Common myeloid progenitor, CD34-positive (primary cell): ENCODE results near the gene CDH13.

ENCODE experiments used
- CTCF ChIA-PET: fragments of 350-600 bp; sonication (Branson Sonifier 250); formaldehyde crosslinking; loops from one replicate; lab custom pipeline; 2021; ENCODE audit warnings: antibody characterized with exemption; lab: Charles Lee
- POLR2A ChIA-PET: fragments of 350-600 bp; sonication (Branson Sonifier 250); formaldehyde crosslinking; loops from one replicate; lab custom pipeline; 2021; ENCODE audit warnings: antibody characterized with exemption; lab: Charles Lee
- DNase-seq, 3 donors: peaks; one replicate each; pipeline versions ENCODE4 v3.0.0 to v3.0.0-alpha.2; 2013
- H3K27ac ChIP-seq, 2 experiments: 1 replicate in 1 of 2; 2 replicates in 1 of 2; pipeline ENCODE4 v1.7.0; 2013; ENCODE audit warnings: inconsistent platforms in 2 of 2, low read length in 2 of 2, mild to moderate bottlenecking in 2 of 2, low read depth in 1 of 2, moderate library complexity in 1 of 2; ENCODE audit not compliant: severe bottlenecking in 2 of 2, insufficient read depth in 1 of 2, poor library complexity in 1 of 2
- H3K27me3 ChIP-seq, 5 experiments: replicated peaks in 2 of 5; 1 replicate in 3 of 5; 2 replicates in 2 of 5; pipeline versions ENCODE4 v1.6.1 to v1.7.0; 2013; ENCODE audit warnings: low read length in 4 of 5, mild to moderate bottlenecking in 2 of 5, moderate library complexity in 2 of 5, inconsistent platforms in 1 of 5; ENCODE audit not compliant: insufficient read depth in 5 of 5, control insufficient read depth in 4 of 5
- H3K36me3 ChIP-seq, 4 experiments: 1 replicate in 2 of 4; 2 replicates in 2 of 4; pipeline versions ENCODE4 v1.6.1 to v1.7.0; 2013; ENCODE audit warnings: low read length in 3 of 4, control low read depth in 1 of 4, mild to moderate bottlenecking in 1 of 4; ENCODE audit not compliant: control insufficient read depth in 4 of 4, insufficient read depth in 4 of 4
- H3K4me1 ChIP-seq, 4 experiments: 1 replicate in 3 of 4; 2 replicates in 1 of 4; pipeline versions ENCODE4 v1.6.1 to v1.7.1; 2013; ENCODE audit warnings: low read length in 3 of 4, mild to moderate bottlenecking in 3 of 4, control low read depth in 1 of 4, inconsistent platforms in 1 of 4, moderate library complexity in 1 of 4; ENCODE audit not compliant: control insufficient read depth in 4 of 4, insufficient read depth in 4 of 4; ENCODE audit errors: control extremely low read depth in 1 of 4
- H3K4me3 ChIP-seq, 7 experiments: 1 replicate in 4 of 7; 2 replicates in 3 of 7; pipeline versions ENCODE4 v1.5.1 to v1.7.0; 2013; ENCODE audit warnings: mild to moderate bottlenecking in 7 of 7, low read length in 6 of 7, moderate library complexity in 6 of 7, inconsistent platforms in 2 of 7, low read depth in 2 of 7, control low read depth in 1 of 7; ENCODE audit not compliant: insufficient read depth in 4 of 7, control insufficient read depth in 1 of 7; ENCODE audit errors: extremely low read depth in 1 of 7
- H3K9me3 ChIP-seq, 5 experiments: 1 replicate in 4 of 5; 2 replicates in 1 of 5; pipeline versions ENCODE4 v1.6.1 to v1.7.1; 2013; ENCODE audit warnings: low read length in 4 of 5, mild to moderate bottlenecking in 2 of 5, inconsistent platforms in 1 of 5, low read depth in 1 of 5, moderate library complexity in 1 of 5; ENCODE audit not compliant: control insufficient read depth in 4 of 5, insufficient read depth in 2 of 5; ENCODE audit errors: control extremely low read depth in 1 of 5
- WGBS: methylation state at CpG from one replicate; pipeline ENCODE4 v1.1.5; 2013; ENCODE audit not compliant: insufficient coverage; 5-methylcytosine and 5-hydroxymethylcytosine counted together

CDH13 gene

GRCh38 chr16:82855471-82855870 is 228.7 kb downstream of the CDH13 start:
- H3K4me3 ChIP-seq = no peak overlapping the region
- DNase-seq = no peak
- POLR2A ChIA-PET = no interaction called here
- H3K4me1 ChIP-seq = no peaks in the 10 kb centered on the region
- CTCF ChIA-PET = no interaction called here
- H3K27me3 ChIP-seq = peaks cover 0 to 2% (median 0%) of the 10 kb centered on the region in 5 experiments
- no peaks in the 10 kb centered on the region for H3K36me3 ChIP-seq
- no peak overlapping the region for H3K27ac ChIP-seq
- WGBS = 93% methylated on average over 4 of the region's 5 CpGs
- H3K9me3 ChIP-seq = no peaks in the 10 kb centered on the region

DNA sequence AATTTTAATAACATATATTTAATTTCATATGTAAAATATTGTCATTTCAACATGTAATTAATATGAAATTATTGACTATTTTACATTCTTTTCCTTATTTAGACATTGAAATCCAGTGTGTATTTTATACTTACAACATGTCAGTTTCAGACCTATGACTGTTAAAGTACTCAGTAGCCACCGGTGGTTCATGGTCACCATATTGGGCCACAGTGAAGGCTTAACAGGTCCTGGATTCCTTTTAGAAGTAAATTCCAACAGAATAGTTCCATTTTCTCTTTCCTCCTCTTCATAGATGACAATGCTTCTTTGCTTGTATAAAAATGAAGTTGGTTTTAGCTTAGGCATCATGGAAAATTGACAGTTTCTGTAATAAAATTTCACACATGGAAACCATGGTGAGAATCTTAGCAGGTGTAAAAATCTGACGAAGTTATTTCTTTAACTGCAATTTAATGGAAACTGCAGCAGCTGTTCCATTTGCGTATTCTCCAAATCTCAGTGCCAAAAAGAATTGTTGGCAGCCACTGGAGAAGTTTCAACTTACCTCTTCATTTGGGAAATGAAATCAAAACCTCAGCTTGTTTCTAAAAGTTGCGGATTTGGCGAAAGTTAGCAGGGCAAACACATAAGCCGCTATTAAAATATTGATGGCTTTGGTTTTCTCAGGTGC is 231.1 kb downstream of the CDH13 start:
- 91% methylated on average over 6 of the region's 6 CpGs for WGBS
- Histone ChIP-seq H3K36me3 (no peaks in the 10 kb centered on the region), H3K27ac (no peak overlapping the region), H3K27me3 (peaks cover 0 to 2% (median 0%) of the 10 kb centered on the region in 5 experiments), H3K4me3 (no peak overlapping the region), H3K9me3 (no peaks in the 10 kb centered on the region), H3K4me1 (no peaks in the 10 kb centered on the region)
- no peak for DNase-seq
- ChIA-PET CTCF (no interaction called here), POLR2A (no interaction called here)

DNA sequence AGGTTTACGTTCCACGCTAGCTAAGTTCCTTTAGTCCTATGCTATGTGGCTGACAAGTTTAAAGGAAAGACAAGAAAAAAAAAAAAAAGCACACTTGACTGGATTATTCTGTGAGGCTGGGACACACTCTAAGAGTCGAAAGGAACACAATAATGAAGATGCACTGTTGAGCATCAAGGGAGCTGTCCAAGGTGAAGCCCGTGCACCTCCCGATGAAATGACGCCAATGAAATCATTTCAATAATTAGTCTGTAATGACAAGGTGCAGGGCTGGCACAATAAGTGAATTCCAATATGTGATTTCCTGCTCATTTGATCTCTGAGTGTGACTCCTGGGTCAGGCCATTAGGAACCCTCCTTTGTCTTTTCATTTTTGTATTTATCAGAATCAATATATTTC is 232.9 kb downstream of the CDH13 start:
- H3K27me3 ChIP-seq = no peaks in the 10 kb centered on the region
- ChIA-PET POLR2A (interaction anchor here (0.6 kb wide), 1 partner anchor 82 kb away, joined by 4 read pairs; no protein-coding TSS in a partner anchor), CTCF (interaction anchor here (0.5 kb wide), 1 partner anchor 556 kb away, joined by 3 read pairs; no protein-coding TSS in a partner anchor)

GRCh38 chr16:82860071-82860470 is 233.3 kb downstream of the CDH13 start:
- ChIA-PET POLR2A (interaction anchor here (0.6 kb wide), 1 partner anchor 83 kb away, joined by 4 read pairs; no protein-coding TSS in a partner anchor), CTCF (no interaction called here)
- H3K27ac ChIP-seq = no peak overlapping the region
- DNase-seq = no peak
- H3K27me3 ChIP-seq = no peaks in the 10 kb centered on the region
- 83% methylated on average over 1 of the region's 7 CpGs for WGBS
- no peaks in the 10 kb centered on the region for H3K36me3 ChIP-seq
- H3K4me1 ChIP-seq = no peaks in the 10 kb centered on the region
- peaks cover 0 to 2% (median 0%) of the 10 kb centered on the region in 5 experiments for H3K9me3 ChIP-seq
- no peak overlapping the region for H3K4me3 ChIP-seq

More for the DNA sequence above, 232.9 kb downstream of the CDH13 start:
- no peaks in the 10 kb centered on the region for H3K36me3 ChIP-seq
- no peaks in the 10 kb centered on the region for H3K4me1 ChIP-seq
- 98% methylated on average over 6 of the region's 6 CpGs for WGBS
- no peak for DNase-seq
- H3K27ac ChIP-seq = no peak overlapping the region
- no peak overlapping the region for H3K4me3 ChIP-seq
- no peaks in the 10 kb centered on the region for H3K9me3 ChIP-seq

DNA sequence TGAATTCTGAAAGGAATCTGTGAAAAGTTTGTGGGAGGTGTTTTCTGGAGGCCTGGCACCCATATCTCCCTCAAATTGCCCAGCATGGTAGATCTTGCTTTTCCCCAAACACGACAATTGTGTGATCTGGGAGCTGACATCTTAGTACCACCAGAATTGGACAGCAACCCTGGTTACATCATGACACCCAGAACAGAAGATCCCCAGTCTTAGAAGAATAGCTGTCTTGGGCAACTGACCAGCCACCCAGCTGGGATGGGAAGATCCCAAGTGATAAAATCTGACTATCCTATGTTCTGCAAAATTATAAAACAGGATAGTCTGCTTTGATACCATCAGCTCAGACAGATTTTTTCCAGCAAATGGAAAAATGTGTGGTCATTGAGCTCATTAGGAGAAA is 235.3 kb downstream of the CDH13 start:
- Histone ChIP-seq H3K27ac (no peak overlapping the region), H3K27me3 (no peaks in the 10 kb centered on the region), H3K9me3 (peaks cover 0 to 5% (median 0%) of the 10 kb centered on the region in 5 experiments), H3K4me3 (no peak overlapping the region), H3K4me1 (no peaks in the 10 kb centered on the region), H3K36me3 (no peaks in the 10 kb centered on the region)
- POLR2A ChIA-PET = no interaction called here
- 100% methylated on average over 1 of the region's 1 CpG for WGBS
- DNase-seq = no peak
- CTCF ChIA-PET = no interaction called here

DNA sequence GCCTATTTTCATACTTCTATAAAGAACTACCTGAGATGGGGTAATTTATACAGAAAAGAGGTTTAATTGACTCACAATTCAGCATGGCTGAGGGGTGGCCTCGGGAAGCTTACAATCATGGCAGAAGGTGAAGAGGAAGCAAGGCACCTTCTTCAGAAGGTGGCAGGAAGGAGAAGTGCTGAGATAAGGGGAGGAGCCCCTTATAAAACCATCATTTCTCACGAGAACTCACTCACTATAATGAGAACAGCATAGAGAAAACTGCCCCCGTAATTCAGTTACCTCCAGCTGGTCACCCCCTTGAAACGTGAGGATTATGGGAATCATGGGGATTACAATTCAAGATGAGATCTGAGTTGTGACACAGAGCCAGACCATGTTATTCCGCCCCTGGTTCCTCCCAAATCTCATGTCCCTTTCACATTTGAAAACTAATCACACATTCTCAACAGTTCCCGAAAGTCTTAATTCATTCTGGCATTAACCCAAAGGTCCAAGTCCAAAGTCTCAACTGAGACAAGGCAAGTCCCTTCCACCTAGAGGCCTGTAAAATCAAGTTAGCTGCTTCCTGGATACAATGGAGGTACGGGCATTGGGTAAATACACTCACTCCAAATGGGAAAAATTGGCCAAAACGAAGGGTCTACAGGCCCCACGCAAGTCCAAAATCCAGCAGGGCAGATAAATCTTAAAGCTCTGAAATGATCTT is 237.7 kb downstream of the CDH13 start:
- 93% methylated on average over 7 of the region's 9 CpGs for WGBS
- no peak overlapping the region for H3K4me3 ChIP-seq
- no peaks in the 10 kb centered on the region for H3K27me3 ChIP-seq
- no peak for DNase-seq
- CTCF ChIA-PET = no interaction called here
- POLR2A ChIA-PET = no interaction called here
- H3K27ac ChIP-seq = no peak overlapping the region
- no peaks in the 10 kb centered on the region for H3K36me3 ChIP-seq
- no peaks in the 10 kb centered on the region for H3K4me1 ChIP-seq
- peaks cover 0 to 5% (median 0%) of the 10 kb centered on the region in 5 experiments for H3K9me3 ChIP-seq

DNA sequence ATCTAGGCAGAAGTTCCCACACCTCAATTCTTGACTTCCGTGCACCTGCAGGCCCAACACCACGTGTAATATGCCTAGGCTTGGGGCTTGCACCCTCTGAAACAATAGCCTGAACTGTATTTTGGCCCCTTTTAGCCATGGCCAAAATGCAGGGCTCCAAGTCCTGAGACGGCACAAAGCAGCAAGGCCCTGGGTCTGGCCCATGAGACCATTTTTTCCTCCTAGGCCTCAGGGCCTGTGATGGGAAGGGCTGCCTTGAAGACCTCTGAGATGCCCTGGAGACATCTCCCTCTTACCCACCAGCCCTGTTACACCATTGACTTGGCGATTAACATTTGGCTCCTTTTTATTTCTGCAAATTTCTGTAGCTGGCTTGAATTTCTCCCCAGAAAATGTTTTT is 238.6 kb downstream of the CDH13 start:
- no peaks in the 10 kb centered on the region for H3K36me3 ChIP-seq
- H3K4me3 ChIP-seq = no peak overlapping the region
- WGBS = 75% methylated on average over 3 of the region's 4 CpGs
- no peaks in the 10 kb centered on the region for H3K27me3 ChIP-seq
- CTCF ChIA-PET = no interaction called here
- DNase-seq = no peak
- POLR2A ChIA-PET = no interaction called here
- H3K9me3 ChIP-seq = peaks cover 0 to 5% (median 0%) of the 10 kb centered on the region in 5 experiments
- no peaks in the 10 kb centered on the region for H3K4me1 ChIP-seq
- H3K27ac ChIP-seq = no peak overlapping the region
